HepG2 (cell line): ENCODE results near the gene CST3. TPM values are rescaled to one million over a fixed set of nuclear protein-coding genes. Genes with fewer than 3 reads are reported as not detected.
A peak's percentile ranks its signal among the peaks of the same experiment; 100 is the strongest.

Experiments
- ARNTL ChIP-seq: sonication (generic); formaldehyde crosslinking; IDR thresholded peaks from 2 replicates; pipeline ENCODE4 v1.4.0; 2020; ENCODE audit warnings: mild to moderate bottlenecking, missing genetic modification reagents
- ERF ChIP-seq: IDR thresholded peaks from 2 replicates; pipeline ENCODE4 v1.6.1; 2018; ENCODE audit warnings: missing biosample characterization, missing genetic modification reagents
- FOSL1 ChIP-seq: sonication (generic); formaldehyde crosslinking; IDR thresholded peaks from 2 replicates; pipeline ENCODE4 v1.9.0; 2021; ENCODE audit warnings: missing genetic modification reagents, borderline replicate concordance
- FOXK2 ChIP-seq: fragments of 450-650 bp; IDR thresholded peaks from 2 replicates; pipeline ENCODE4 v1.6.1; 2016
- JARID2 ChIP-seq: sonication (generic); formaldehyde crosslinking; IDR thresholded peaks from 2 replicates; pipeline ENCODE4 v1.8.1; 2023; ENCODE audit warnings: missing genetic modification reagents, inconsistent platforms; ENCODE audit not compliant: insufficient replicate concordance
- NFIC ChIP-seq: IDR thresholded peaks from 2 replicates; pipeline ENCODE4 v1.6.1; 2012; ENCODE audit warnings: mild to moderate bottlenecking, low read length, inconsistent platforms
- PITX1 ChIP-seq: sonication (generic); formaldehyde crosslinking; IDR thresholded peaks from 2 replicates; pipeline ENCODE4 v1.5.1; 2020; ENCODE audit warnings: mild to moderate bottlenecking, missing genetic modification reagents
- RARA ChIP-seq: IDR thresholded peaks from 2 replicates; pipeline ENCODE4 v1.6.1; 2016; ENCODE audit warnings: missing genetic modification reagents, missing compliant biosample characterization
- RERE ChIP-seq: IDR thresholded peaks from 2 replicates; pipeline ENCODE4 v1.6.1; 2016; ENCODE audit warnings: low read depth, missing genetic modification reagents, missing compliant biosample characterization
- SALL1 ChIP-seq: sonication (generic); formaldehyde crosslinking; IDR thresholded peaks from 2 replicates; pipeline ENCODE4 v1.8.0; 2022; ENCODE audit warnings: mild to moderate bottlenecking, missing genetic modification reagents
- SALL2 ChIP-seq: sonication (generic); formaldehyde crosslinking; IDR thresholded peaks from 2 replicates; pipeline ENCODE4 v1.8.1; 2023; ENCODE audit warnings: mild to moderate bottlenecking, missing genetic modification reagents, inconsistent platforms
- SIX1 ChIP-seq: sonication (generic); formaldehyde crosslinking; IDR thresholded peaks from 2 replicates; pipeline ENCODE4 v1.4.0; 2020; ENCODE audit warnings: missing genetic modification reagents, borderline replicate concordance
- SOX5 ChIP-seq: IDR thresholded peaks from 2 replicates; pipeline ENCODE4 v1.6.1; 2016; ENCODE audit warnings: borderline replicate concordance
- SP4 ChIP-seq: sonication (generic); formaldehyde crosslinking; IDR thresholded peaks from 2 replicates; pipeline ENCODE4 v1.8.1; 2023; ENCODE audit warnings: mild to moderate bottlenecking, missing genetic modification reagents
- THRA ChIP-seq: sonication (generic); formaldehyde crosslinking; IDR thresholded peaks from 2 replicates; pipeline ENCODE4 v1.4.0; 2020; ENCODE audit warnings: missing genetic modification reagents, borderline replicate concordance
- ZFX ChIP-seq: sonication (generic); formaldehyde crosslinking; IDR thresholded peaks from 2 replicates; pipeline ENCODE4 v1.4.0; 2020; ENCODE audit warnings: mild to moderate bottlenecking, low read depth, missing genetic modification reagents, moderate library complexity
- ZKSCAN8 ChIP-seq: IDR thresholded peaks from 2 replicates; pipeline ENCODE4 v1.6.1; 2016; ENCODE audit warnings: borderline replicate concordance, missing genetic modification reagents, missing compliant biosample characterization
- ZMYM4 ChIP-seq: sonication (generic); formaldehyde crosslinking; IDR thresholded peaks from 2 replicates; pipeline ENCODE4 v1.8.1; 2023; ENCODE audit warnings: mild to moderate bottlenecking, missing genetic modification reagents
- ZNF263 ChIP-seq: sonication (generic); formaldehyde crosslinking; IDR thresholded peaks from 2 replicates; pipeline ENCODE4 v1.4.0; 2020; ENCODE audit warnings: missing genetic modification reagents
- ZNF552 ChIP-seq: sonication (generic); formaldehyde crosslinking; IDR thresholded peaks from 2 replicates; pipeline ENCODE4 v1.9.0; 2022; ENCODE audit warnings: missing genetic modification reagents, mild to moderate bottlenecking, borderline replicate concordance
- ZSCAN5A ChIP-seq: sonication (generic); formaldehyde crosslinking; IDR thresholded peaks from 2 replicates; pipeline ENCODE4 v1.8.0; 2022; ENCODE audit warnings: mild to moderate bottlenecking, missing genetic modification reagents, borderline replicate concordance
- polyA plus RNA-seq, 8 experiments: library from polyadenylated mRNA; depleted of rRNA in 3 of 8; stranded (reverse) in 7 of 8; unstranded in 1 of 8; fragments of >200 nt; fragmentation: Illumina TruSeq in 4 of 8; extraction: Trizol in 4 of 8; gene quantifications; 2 replicates each; pipeline versions ENCODE4 v1.2.1 to v1.2.3, GENCODE V29; 2011 to 2016; ENCODE audit warnings: low read depth in 4 of 8, missing spikeins in 1 of 8, mixed read lengths in 1 of 8; ENCODE audit not compliant: insufficient read depth in 1 of 8
- total RNA-seq, 5 experiments: library from RNA; depleted of rRNA; stranded (reverse); fragments of >200 nt; fragmentation: Illumina TruSeq; extraction: Trizol; gene quantifications; 2 replicates each; pipeline ENCODE4 v1.2.3, GENCODE V29; 2016; ENCODE audit warnings: low read depth in 1 of 5

The CST3 gene
- total and polyA plus RNA-seq, 2 of the 13 experiments (the other 11 are each of a cell fraction or from before 2014, with no cell fraction given), result 690 to 1,005 TPM

- no peak for TF ChIP-seq RERE (CRISPR knock-in tag)
- no peak for TF ChIP-seq PITX1
- peak; percentile 52 for TF ChIP-seq THRA (CRISPR knock-in tag)
- 0 out of 2 replicates have a peak, but pooled peaks have one; percentile 38 for TF ChIP-seq RARA
- peak; percentile 95 for TF ChIP-seq ZFX (CRISPR knock-in tag)
- TF ChIP-seq ZKSCAN8 (CRISPR knock-in tag), result peak; percentile 28; the same call in 1 of the 2 replicates
- TF ChIP-seq SP4 (CRISPR knock-in tag), result peak; percentile 29; the same call in 1 of the 2 replicates
- peak; percentile 12; the same call in 1 of the 2 replicates for TF ChIP-seq NFIC
- TF ChIP-seq ERF (CRISPR knock-in tag), result peak; percentile 32; the same call in 1 of the 2 replicates
- TF ChIP-seq FOSL1 (CRISPR knock-in tag), result no peak
- peak; percentile 45; the same call in 1 of the 2 replicates for TF ChIP-seq FOXK2
- TF ChIP-seq SALL2 (CRISPR knock-in tag), result peak; percentile 70; the same call in 1 of the 2 replicates
- peak; percentile 73 for TF ChIP-seq ZMYM4 (CRISPR knock-in tag)
- no peak for TF ChIP-seq JARID2 (CRISPR knock-in tag)
- peak; percentile 87; the same call in 1 of the 2 replicates for TF ChIP-seq ZSCAN5A (CRISPR knock-in tag)
- no peak for TF ChIP-seq ZNF552
- TF ChIP-seq SIX1 (CRISPR knock-in tag), result 0 out of 2 replicates have a peak, but pooled peaks have one; percentile 31
- 0 out of 2 replicates have a peak, but pooled peaks have one; percentile 54 for TF ChIP-seq ARNTL (CRISPR knock-in tag)
- TF ChIP-seq ZNF263 (CRISPR knock-in tag), result 0 out of 2 replicates have a peak, but pooled peaks have one; percentile 31
- peak; percentile 80 for TF ChIP-seq SALL1 (CRISPR knock-in tag)
- TF ChIP-seq SOX5 (CRISPR knock-in tag), result peak; percentile 57; the same call in 1 of the 2 replicates
Observed at GRCh38 chr20:23658989-23659609, 21.3 kb upstream of the CST3 start (continued).
